Neural cell (in vitro differentiated cells): ENCODE measurements around the gene SNX27. TPM values are rescaled to one million over a fixed set of nuclear protein-coding genes. Genes with fewer than 3 reads are reported as not detected.

Source experiments
- H2AFZ ChIP-seq: fragments of 200-600, 300-800 bp; sonication (generic), shearing (Covaris generic); 2 replicates; pipeline ENCODE4 v1.6.0; 2014; ENCODE audit warnings: low read depth, mild to moderate bottlenecking, antibody characterized with exemption, low read length, moderate library complexity
- H3F3A ChIP-seq: fragments of 200-600 bp; shearing (Covaris generic); 2 replicates; pipeline ENCODE4 v1.6.1; 2016; ENCODE audit warnings: mild to moderate bottlenecking, moderate library complexity, mixed read lengths, antibody characterized with exemption, low read length; ENCODE audit not compliant: insufficient read depth, poor library complexity, severe bottlenecking
- H3K27ac ChIP-seq: fragments of 200-600, 300-800 bp; sonication (generic), shearing (Covaris generic); 2 replicates; pipeline ENCODE4 v1.5.1; 2014; ENCODE audit warnings: mild to moderate bottlenecking, low read length, moderate library complexity
- H3K27me3 ChIP-seq: fragments of 300-800, 200-600 bp; sonication (generic), shearing (Covaris generic); 2 replicates; pipeline ENCODE4 v1.6.0; 2014; ENCODE audit warnings: mild to moderate bottlenecking, low read depth, low read length, moderate library complexity; ENCODE audit not compliant: insufficient read depth
- H3K36me3 ChIP-seq: fragments of 300-800, 200-600 bp; sonication (generic), shearing (Covaris generic); 2 replicates; pipeline ENCODE4 v1.5.1; 2014; ENCODE audit warnings: mild to moderate bottlenecking, antibody characterized with exemption, low read length, moderate library complexity; ENCODE audit not compliant: insufficient read depth
- H3K4me2 ChIP-seq: fragments of 300-800, 200-600 bp; sonication (generic), shearing (Covaris generic); 2 replicates; pipeline ENCODE4 v1.6.0; 2014; ENCODE audit warnings: mild to moderate bottlenecking, low read length
- H3K4me3 ChIP-seq: fragments of 300-800, 200-600 bp; sonication (generic), shearing (Covaris generic); 2 replicates; pipeline ENCODE4 v1.5.1; 2014; ENCODE audit warnings: mild to moderate bottlenecking, low read length, moderate library complexity
- H3K79me2 ChIP-seq: fragments of 200-600 bp; shearing (Covaris generic); replicated peaks from 2 replicates; pipeline ENCODE4 v1.6.0; 2014; ENCODE audit warnings: mild to moderate bottlenecking, low read length, moderate library complexity; ENCODE audit not compliant: insufficient read depth
- H3K9ac ChIP-seq: fragments of 300-800, 200-600 bp; sonication (generic), shearing (Covaris generic); 2 replicates; pipeline ENCODE4 v1.6.1; 2016; ENCODE audit warnings: mild to moderate bottlenecking, low read length, mixed read lengths
- H3K9me2 ChIP-seq: fragments of 200-600 bp; shearing (Covaris generic); 2 replicates; pipeline ENCODE4 v1.6.1; 2016; ENCODE audit warnings: mild to moderate bottlenecking, low read length, mixed read lengths; ENCODE audit not compliant: insufficient read depth
- H3K9me3 ChIP-seq: fragments of 200-600, 300-800 bp; sonication (generic), shearing (Covaris generic); 2 replicates; pipeline ENCODE4 v1.6.1; 2016; ENCODE audit warnings: mild to moderate bottlenecking, mixed run types, low read length, moderate library complexity, mixed read lengths
- H4K20me1 ChIP-seq: fragments of 200-600 bp; shearing (Covaris generic); 2 replicates; pipeline ENCODE4 v1.6.1; 2016; ENCODE audit warnings: mild to moderate bottlenecking, mixed run types; ENCODE audit not compliant: insufficient read depth
- EP300 ChIP-seq: fragments of 450-650 bp; conservative IDR thresholded peaks from 2 replicates; pipeline ENCODE4 v1.6.1; 2014; ENCODE audit warnings: antibody characterized with exemption, mild to moderate bottlenecking, moderate library complexity; ENCODE audit not compliant: poor library complexity, severe bottlenecking
- EZH2 ChIP-seq: fragments of 200-600, 300-800 bp; shearing (Covaris generic), sonication (generic); IDR thresholded peaks from 2 replicates; pipeline ENCODE4 v1.6.1; 2014; ENCODE audit warnings: antibody characterized with exemption, low read length, borderline replicate concordance, mild to moderate bottlenecking; ENCODE audit not compliant: insufficient read depth, poor library complexity, severe bottlenecking
- MXI1 ChIP-seq: fragments of 450-650 bp; conservative IDR thresholded peaks from 2 replicates; pipeline ENCODE4 v1.6.1; 2014; ENCODE audit warnings: antibody characterized with exemption, mild to moderate bottlenecking; ENCODE audit not compliant: poor library complexity, severe bottlenecking
- POLR2AphosphoS5 ChIP-seq: IDR thresholded peaks from 2 replicates; pipeline ENCODE4 v1.6.1; 2012
- RAD21 ChIP-seq: fragments of 450-650 bp; conservative IDR thresholded peaks from 2 replicates; pipeline ENCODE4 v1.6.1; 2014; ENCODE audit warnings: antibody characterized with exemption, mild to moderate bottlenecking, moderate library complexity
- SMC3 ChIP-seq: fragments of 450-650 bp; conservative IDR thresholded peaks from 2 replicates; pipeline ENCODE4 v1.6.1; 2014; ENCODE audit warnings: antibody characterized with exemption, mild to moderate bottlenecking, moderate library complexity; ENCODE audit not compliant: poor library complexity
- TAF1 ChIP-seq: IDR thresholded peaks from 2 replicates; pipeline ENCODE4 v1.6.1; 2012; ENCODE audit warnings: low read depth
- polyA plus RNA-seq: library from polyadenylated mRNA; depleted of rRNA; stranded (reverse); fragments of >200 nt; gene quantifications from 2 replicates; pipeline ENCODE4 v1.2.3, GENCODE V29; 2014
- TF ChIP-seq, protein P1 (sequence below): IDR thresholded peaks from 2 replicates; pipeline ENCODE4 v1.6.1; 2012; ENCODE audit warnings: borderline replicate concordance
- TF ChIP-seq, protein P2 (sequence below): fragments of 450-650 bp; IDR thresholded peaks from 2 replicates; pipeline ENCODE4 v1.5.1; 2014; ENCODE audit warnings: antibody characterized with exemption, mild to moderate bottlenecking, moderate library complexity; ENCODE audit not compliant: poor library complexity, severe bottlenecking

SNX27 gene
- polyA plus RNA-seq, 1 donor from 2014 or later = 30.2 TPM

DNA sequence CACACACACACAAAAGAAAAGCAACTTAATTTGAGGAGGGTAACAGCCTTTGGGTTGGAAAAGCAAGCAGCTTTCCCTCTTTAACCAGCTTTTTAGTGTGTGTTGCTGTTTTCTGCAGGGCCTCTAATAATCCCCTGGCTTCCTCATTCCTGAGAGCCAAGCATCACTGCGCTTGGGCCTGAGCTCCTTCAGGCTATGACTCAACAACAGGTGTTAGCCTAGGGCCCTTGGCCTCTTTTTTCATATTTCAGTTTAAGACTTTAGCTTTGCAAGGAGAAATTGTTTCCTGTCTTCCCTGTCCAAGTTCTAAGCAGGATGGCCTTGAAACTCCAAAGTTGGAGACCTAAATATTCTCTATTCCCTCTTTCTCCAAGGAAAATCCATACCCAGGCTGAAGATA, 26.2 kb upstream of the SNX27 start:
- H3F3A ChIP-seq = no peaks in the 10 kb centered on the region
- H2AFZ ChIP-seq = no peak overlapping the region
- no peaks in the 10 kb centered on the region for H3K9me2 ChIP-seq
- no peaks in the 10 kb centered on the region for H4K20me1 ChIP-seq
- H3K36me3 ChIP-seq = peaks cover 5% of the 10 kb centered on the region
- no peak overlapping the region for H3K27ac ChIP-seq
- H3K4me2 ChIP-seq = no peak overlapping the region
- no peaks in the 10 kb centered on the region for H3K79me2 ChIP-seq
- H3K27me3 ChIP-seq = no peaks in the 10 kb centered on the region
- TF ChIP-seq, protein P1, sequence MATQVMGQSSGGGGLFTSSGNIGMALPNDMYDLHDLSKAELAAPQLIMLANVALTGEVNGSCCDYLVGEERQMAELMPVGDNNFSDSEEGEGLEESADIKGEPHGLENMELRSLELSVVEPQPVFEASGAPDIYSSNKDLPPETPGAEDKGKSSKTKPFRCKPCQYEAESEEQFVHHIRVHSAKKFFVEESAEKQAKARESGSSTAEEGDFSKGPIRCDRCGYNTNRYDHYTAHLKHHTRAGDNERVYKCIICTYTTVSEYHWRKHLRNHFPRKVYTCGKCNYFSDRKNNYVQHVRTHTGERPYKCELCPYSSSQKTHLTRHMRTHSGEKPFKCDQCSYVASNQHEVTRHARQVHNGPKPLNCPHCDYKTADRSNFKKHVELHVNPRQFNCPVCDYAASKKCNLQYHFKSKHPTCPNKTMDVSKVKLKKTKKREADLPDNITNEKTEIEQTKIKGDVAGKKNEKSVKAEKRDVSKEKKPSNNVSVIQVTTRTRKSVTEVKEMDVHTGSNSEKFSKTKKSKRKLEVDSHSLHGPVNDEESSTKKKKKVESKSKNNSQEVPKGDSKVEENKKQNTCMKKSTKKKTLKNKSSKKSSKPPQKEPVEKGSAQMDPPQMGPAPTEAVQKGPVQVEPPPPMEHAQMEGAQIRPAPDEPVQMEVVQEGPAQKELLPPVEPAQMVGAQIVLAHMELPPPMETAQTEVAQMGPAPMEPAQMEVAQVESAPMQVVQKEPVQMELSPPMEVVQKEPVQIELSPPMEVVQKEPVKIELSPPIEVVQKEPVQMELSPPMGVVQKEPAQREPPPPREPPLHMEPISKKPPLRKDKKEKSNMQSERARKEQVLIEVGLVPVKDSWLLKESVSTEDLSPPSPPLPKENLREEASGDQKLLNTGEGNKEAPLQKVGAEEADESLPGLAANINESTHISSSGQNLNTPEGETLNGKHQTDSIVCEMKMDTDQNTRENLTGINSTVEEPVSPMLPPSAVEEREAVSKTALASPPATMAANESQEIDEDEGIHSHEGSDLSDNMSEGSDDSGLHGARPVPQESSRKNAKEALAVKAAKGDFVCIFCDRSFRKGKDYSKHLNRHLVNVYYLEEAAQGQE = no peak
- TF ChIP-seq RAD21 (no peak), MXI1 (no peak), POLR2AphosphoS5 (no peak), EZH2 (no peak), EP300 (no peak), TAF1 (no peak), SMC3 (no peak)
- TF ChIP-seq, protein P2, sequence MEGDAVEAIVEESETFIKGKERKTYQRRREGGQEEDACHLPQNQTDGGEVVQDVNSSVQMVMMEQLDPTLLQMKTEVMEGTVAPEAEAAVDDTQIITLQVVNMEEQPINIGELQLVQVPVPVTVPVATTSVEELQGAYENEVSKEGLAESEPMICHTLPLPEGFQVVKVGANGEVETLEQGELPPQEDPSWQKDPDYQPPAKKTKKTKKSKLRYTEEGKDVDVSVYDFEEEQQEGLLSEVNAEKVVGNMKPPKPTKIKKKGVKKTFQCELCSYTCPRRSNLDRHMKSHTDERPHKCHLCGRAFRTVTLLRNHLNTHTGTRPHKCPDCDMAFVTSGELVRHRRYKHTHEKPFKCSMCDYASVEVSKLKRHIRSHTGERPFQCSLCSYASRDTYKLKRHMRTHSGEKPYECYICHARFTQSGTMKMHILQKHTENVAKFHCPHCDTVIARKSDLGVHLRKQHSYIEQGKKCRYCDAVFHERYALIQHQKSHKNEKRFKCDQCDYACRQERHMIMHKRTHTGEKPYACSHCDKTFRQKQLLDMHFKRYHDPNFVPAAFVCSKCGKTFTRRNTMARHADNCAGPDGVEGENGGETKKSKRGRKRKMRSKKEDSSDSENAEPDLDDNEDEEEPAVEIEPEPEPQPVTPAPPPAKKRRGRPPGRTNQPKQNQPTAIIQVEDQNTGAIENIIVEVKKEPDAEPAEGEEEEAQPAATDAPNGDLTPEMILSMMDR = no peak
- H3K9ac ChIP-seq = no peak overlapping the region
- H3K9me3 ChIP-seq = no peaks in the 10 kb centered on the region
- no peak overlapping the region for H3K4me3 ChIP-seq

DNA sequence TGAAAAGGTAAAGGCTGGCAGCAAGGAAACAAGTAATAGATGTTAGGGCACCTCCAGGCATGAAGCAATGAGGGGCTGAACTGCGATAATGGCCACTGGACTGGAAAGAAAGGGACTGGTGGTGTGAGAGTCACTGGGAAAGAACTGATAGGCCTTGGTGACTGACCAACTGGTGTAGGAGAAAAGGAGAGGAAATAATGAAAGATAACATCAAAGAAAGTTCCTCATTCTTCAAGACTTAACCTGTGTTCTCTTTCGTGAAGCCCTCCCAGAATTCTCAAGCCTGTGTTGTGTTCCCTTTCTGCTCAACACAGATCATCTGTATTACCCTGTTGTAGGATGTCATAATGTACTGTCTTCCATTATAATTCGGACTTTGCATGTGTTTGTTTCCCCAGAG, 20.9 kb upstream of the SNX27 start:
- TF ChIP-seq SMC3 = no peak
- TF ChIP-seq, protein P1 = no peak
- H3K9me2 ChIP-seq = no peaks in the 10 kb centered on the region
- H3K9ac ChIP-seq = no peak overlapping the region
- H3K9me3 ChIP-seq = no peaks in the 10 kb centered on the region
- no peaks in the 10 kb centered on the region for H3K79me2 ChIP-seq
- no peak overlapping the region for H3K27ac ChIP-seq
- H3K36me3 ChIP-seq = no peaks in the 10 kb centered on the region
- peaks cover 3% of the 10 kb centered on the region for H3K27me3 ChIP-seq
- H3K4me3 ChIP-seq = no peak overlapping the region
- no peak overlapping the region for H2AFZ ChIP-seq
- H3K4me2 ChIP-seq = no peak overlapping the region
- H3F3A ChIP-seq = no peaks in the 10 kb centered on the region
- no peaks in the 10 kb centered on the region for H4K20me1 ChIP-seq
